ENCODE results near the gene SGMS1.

GRCh38 chr10:50312464-50313437, 311.0 kb downstream of the SGMS1 start:
- TF ChIP-seq CTCF (IDR thresholded peaks at IDR 0.05; ENCODE audit: insufficient read depth, low read depth, low read length) (no peak), EZH2 (IDR thresholded peaks at IDR 0.05; ENCODE audit: insufficient read depth, low read length) (no peak)
